HG02870 (cell line): Measurements from ENCODE around the gene TBC1D23.
"Not testable (repeated sequence)": the region's sequence is repeated elsewhere in the genome, so short reads cannot be mapped to it uniquely, and the experiment has no call there.

Experiments
- ATAC-seq: cut with Tn5 transposase; IDR thresholded peaks from one replicate; pipeline ENCODE4 v1.9.1; 2021; ENCODE audit warnings: mild to moderate bottlenecking, moderate library complexity; ENCODE audit not compliant: unreplicated experiment

TBC1D23 gene

GRCh38 chr3:100260685-100261484 is at the start of gene TBC1D23:
TBC1D23 (plus strand) TSS chr3:100260992; CDS start chr3:100261019, 27 bp downstream.
- peak; percentile 100 for ATAC-seq

GRCh38 chr3:100213891-100214573 is 46.8 kb upstream of the TBC1D23 start:
- ATAC-seq = no peak

- ATAC-seq = no peak
These were observed 46.2 kb upstream of the TBC1D23 start for GRCh38 chr3:100214574-100214964.

DNA sequence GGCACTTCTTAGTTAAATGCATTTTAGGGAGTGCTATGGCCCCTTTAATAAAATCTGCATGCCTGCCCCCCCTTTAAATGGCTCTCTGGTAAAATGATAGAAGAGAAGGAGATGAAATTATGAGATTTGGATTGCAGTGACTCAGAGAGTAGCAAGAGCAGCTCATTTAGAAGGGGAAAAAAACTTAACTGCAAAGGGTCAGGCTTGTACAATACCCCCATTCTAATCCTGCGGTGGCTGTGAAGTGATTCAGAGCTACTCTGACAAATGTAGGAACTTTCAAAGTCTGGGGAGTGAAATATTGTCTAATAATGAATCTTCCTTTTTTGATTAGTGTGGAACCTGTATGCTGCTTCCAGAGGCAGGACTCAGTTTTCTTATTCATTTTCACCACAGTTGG is 44.1 kb upstream of the TBC1D23 start:
- no peak for ATAC-seq

DNA sequence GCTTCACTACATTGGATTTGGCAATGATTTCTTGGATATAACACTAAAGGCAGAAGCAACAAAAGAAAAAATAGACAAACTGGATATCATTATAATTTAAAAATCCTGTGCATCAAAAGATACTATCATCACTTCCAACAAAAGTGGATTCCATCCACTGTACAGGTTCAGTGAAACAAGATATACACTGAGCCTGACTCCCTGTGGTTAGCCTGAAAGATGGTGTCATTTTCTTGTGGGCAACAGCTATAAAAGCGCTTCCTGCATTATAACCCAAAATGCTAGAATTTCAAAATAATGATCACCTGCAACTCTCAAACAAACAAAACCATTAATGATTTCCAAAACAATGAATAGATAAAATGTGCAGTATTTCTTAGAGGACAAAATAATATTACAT is 39.6 kb upstream of the TBC1D23 start:
- no peak for ATAC-seq

DNA sequence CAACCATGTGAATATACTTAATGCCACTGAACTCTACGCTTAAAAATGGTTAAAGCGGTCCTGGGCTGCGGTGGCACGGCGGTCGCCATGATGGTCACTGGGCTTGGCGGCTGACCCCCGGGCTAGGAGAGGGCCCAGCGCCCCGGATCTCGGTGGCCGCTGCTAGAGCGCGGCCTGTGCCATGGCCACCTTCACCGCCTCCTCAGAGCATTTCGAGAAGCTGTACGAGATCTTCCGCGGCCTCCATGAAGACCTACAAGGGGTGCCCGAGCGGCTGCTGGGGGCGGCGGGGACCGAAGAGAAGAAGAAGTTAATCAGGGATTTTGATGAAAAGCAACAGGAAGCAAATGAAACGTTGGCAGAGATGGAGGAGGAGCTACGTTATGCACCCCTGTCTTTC is 35.6 kb upstream of the TBC1D23 start:
- no peak for ATAC-seq

GRCh38 chr3:100225883-100226282 is 34.9 kb upstream of the TBC1D23 start:
- no peak for ATAC-seq

DNA sequence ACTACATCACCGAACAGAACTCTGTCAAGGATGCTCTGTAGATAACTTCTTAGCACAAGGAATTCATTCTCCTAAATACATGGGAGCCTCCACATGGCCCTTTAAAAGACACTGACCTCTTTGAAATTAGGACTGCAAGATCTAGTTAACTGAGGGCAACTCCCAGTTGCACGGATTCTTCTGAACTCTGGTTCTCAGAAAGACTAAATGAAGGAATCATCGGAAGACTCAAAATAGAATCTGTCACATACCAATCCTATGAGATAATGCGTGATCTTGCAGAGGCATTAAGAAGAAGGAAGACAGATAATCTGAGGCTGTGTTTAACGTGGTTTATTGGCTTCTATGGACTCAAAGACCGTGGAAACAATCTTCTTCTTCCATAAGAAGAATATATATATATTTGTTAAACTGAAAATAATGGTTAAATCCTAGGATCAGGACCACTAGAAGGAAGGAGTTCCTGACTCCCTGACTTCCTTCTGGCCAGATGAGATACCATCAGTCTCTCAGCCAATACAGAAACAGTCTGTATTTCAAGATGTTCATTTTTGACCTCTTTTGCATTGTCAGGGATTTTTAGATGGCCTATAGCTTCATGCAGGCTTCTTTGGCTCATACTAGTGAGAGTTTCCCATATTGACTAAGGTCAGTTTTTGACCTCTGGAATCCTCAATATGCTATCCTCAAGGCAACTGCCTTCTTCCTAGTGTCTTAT is 33.9 kb upstream of the TBC1D23 start:
- ATAC-seq = no peak

GRCh38 chr3:100227511-100227921 is 33.3 kb upstream of the TBC1D23 start:
- no peak for ATAC-seq

DNA sequence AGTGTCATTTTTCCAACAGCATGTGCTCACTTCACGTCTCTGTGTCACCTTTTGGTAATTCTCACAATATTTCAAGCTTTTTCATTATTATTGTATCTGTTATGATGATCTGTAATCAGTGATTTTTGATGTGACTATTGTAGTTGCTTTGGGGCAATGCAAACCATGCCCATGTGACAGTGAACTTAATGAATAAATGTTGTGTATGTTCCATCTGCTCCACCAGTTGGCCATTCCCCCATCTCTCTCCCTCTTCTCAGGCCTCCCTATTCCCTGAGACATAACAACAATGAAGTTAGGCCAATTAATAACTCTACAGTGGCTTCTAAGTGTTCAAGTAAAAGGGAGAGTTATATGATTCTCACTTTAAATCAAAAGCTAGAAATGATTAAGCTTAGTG is 32.5 kb upstream of the TBC1D23 start:
- no peak for ATAC-seq

DNA sequence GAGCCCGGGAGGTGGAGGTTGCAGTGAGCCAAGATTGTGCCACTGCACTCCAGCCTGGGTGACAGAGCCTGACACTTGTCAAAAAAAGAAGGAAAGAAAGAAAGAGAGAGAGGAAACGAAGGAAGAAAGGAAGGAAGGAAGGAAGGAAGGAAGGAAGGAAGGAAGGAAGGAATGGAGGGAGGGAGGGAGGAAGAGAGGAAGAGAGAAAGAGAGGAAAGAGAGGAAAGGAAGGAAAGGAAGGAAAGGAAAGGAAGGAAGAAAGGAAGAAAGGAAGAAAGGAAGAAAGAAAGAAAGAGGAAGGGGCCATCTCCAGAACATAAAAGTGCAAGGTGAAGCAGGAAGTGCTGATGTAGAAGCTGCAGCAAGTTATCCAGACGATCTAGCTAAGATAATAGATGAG is 31.6 kb upstream of the TBC1D23 start:
- ATAC-seq = not testable (repeated sequence)

GRCh38 chr3:100230710-100231109 is 30.1 kb upstream of the TBC1D23 start:
- ATAC-seq = no peak

- no peak for ATAC-seq
These were observed 29.1 kb upstream of the TBC1D23 start for GRCh38 chr3:100231668-100232067.

GRCh38 chr3:100234364-100234763 is 26.4 kb upstream of the TBC1D23 start:
- no peak for ATAC-seq

GRCh38 chr3:100238599-100238998 is 22.2 kb upstream of the TBC1D23 start:
- no peak for ATAC-seq

DNA sequence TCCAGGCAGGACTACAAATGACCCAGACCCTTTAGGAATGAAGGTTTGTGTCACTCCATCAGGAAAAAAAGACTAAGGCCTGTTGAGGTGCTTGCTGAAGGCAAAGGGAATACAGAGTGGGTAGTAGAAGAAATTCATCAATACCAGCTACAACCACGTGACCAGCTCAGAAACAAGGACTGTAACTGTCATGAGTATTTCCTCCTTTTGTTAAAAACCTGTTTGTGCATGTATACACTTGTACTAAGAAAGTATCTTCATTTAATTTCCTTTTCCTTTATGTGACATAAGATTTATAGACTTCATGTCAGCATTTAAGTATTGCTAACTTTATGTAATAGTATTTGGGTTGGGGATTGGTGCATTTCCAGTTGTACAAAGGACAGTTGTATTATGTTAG is 18.3 kb upstream of the TBC1D23 start:
- ATAC-seq = not testable (repeated sequence)

- no peak for ATAC-seq
These were observed 16.5 kb upstream of the TBC1D23 start for GRCh38 chr3:100244264-100244663.

DNA sequence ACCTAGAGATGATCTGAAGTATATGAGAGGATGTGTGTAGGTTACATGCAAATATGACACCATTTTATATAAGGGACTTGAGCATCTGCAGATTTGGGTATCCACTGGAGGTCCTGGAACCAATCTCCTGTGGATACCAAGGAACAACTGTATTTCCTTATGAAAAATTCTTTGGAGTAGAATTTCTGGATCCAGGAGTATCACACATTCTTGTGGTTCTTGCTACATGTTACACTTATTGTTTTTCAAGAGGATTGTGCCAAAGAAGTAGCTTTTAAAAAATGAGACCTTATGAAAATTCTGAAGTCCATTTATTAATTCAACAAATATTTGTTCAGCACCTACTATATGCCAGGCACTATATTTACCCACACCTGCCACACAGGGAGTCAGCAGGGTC is 15.7 kb upstream of the TBC1D23 start:
- no peak for ATAC-seq

DNA sequence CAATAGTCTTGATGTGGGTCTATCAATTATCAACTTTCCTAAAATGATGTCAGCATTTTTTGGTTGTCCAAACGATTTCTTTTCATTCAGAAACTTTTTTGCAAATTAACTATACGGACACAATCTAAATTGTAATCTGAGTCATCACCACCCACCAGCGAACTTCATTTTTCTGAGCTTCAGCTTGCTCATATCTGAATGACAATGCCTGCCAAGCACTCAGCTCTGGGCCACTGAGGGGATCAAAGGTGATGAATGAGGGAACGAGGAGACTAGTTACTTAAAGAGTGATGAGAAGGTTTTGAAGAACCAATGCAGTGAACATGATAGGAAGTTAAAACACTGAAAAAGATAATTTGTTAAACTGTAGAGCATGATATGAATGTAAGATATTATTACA is 14.9 kb upstream of the TBC1D23 start:
- no peak for ATAC-seq

DNA sequence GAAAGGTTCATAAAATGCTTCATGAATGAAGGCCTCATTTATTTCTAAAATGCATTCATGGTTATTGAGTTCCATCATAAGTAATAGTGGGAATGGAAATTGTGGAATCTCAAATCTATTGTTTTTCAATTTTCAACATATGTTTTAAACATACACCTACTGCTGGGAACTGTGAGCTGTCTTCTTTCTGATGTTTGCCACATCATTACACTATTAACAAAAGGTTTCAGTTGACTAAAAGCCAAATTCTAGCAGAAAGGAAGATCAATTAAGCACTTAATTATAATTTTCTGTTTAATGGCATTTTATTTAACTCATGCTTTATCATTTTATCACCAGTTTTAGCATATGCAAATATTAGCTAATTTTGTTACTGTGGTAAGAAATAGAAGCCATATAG is 13.8 kb upstream of the TBC1D23 start:
- no peak for ATAC-seq

DNA sequence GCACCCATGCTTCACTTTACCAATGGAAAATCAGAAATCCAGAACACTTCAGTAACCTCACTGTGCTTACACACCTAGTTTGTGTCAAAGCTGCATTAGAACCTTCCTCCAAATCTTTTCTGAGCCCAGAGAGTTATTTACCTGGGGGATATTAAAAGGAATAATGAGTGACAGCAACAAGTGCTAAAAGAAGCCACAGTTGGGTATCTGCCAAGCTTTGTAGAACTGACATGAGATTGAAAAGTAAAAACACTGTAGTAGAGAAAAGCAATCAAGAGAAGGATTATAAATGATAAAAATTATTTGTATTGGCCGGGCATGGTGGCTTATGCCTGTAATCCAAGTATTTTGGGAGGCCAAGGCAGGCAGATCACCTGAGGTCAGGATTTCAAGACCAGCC is 8.8 kb upstream of the TBC1D23 start:
- ATAC-seq = no peak
